ENCODE measurements around the gene HEATR1.
A peak's percentile ranks its signal among the peaks of the same experiment; 100 is the strongest.
"Not testable (repeated sequence)": the region's sequence is repeated elsewhere in the genome, so short reads cannot be mapped to it uniquely, and the experiment has no call there.

HEATR1 gene

GRCh38 chr1:236603991-236604904 lies at the start of gene HEATR1:
Gene HEATR1, minus strand, starts transcription at chr1:236604516. Its CDS starts 421 bp downstream, at chr1:236604095.
- DNase-seq: peak; percentile 89

GRCh38 chr1:236645016-236645680 lies 40.8 kb upstream of the HEATR1 start:
- no peak for DNase-seq

- no peak for DNase-seq
Measured at GRCh38 chr1:236642763-236643162, 38.4 kb upstream of the HEATR1 start.

GRCh38 chr1:236639686-236640085 lies 35.4 kb upstream of the HEATR1 start:
- DNase-seq: no peak

- DNase-seq: no peak
Measured at GRCh38 chr1:236638945-236639344, 34.6 kb upstream of the HEATR1 start.

GRCh38 chr1:236636017-236636416 lies 31.7 kb upstream of the HEATR1 start:
- DNase-seq: no peak

GRCh38 chr1:236627727-236628408 lies 23.6 kb upstream of the HEATR1 start:
- no peak for DNase-seq

- DNase-seq: no peak
Measured at GRCh38 chr1:236623371-236624166, 19.3 kb upstream of the HEATR1 start.

- DNase-seq: no peak
Measured at GRCh38 chr1:236622407-236622806, 18.1 kb upstream of the HEATR1 start.

GRCh38 chr1:236619398-236619797 lies 15.1 kb upstream of the HEATR1 start:
- no peak for DNase-seq

GRCh38 chr1:236618507-236618906 lies 14.2 kb upstream of the HEATR1 start:
- DNase-seq: no peak

- no peak for DNase-seq
Measured at GRCh38 chr1:236615399-236616148, 11.3 kb upstream of the HEATR1 start.

- DNase-seq: no peak
Measured at GRCh38 chr1:236612349-236612748, 8.0 kb upstream of the HEATR1 start.

- peak; percentile 18 for DNase-seq
Measured at GRCh38 chr1:236608930-236609726, 4.8 kb upstream of the HEATR1 start.

- DNase-seq: not testable (repeated sequence)
Measured at GRCh38 chr1:236607597-236607996, 3.3 kb upstream of the HEATR1 start.

GRCh38 chr1:236604905-236605806 lies 840 bp upstream of the HEATR1 start:
- DNase-seq: no peak

GRCh38 chr1:236602171-236602570 lies 2.1 kb downstream of the HEATR1 start:
- DNase-seq: no peak

GRCh38 chr1:236590553-236591150 lies 13.7 kb downstream of the HEATR1 start:
- DNase-seq: no peak

GRCh38 chr1:236589531-236589930 lies 14.8 kb downstream of the HEATR1 start:
- no peak for DNase-seq
